Measurements from ENCODE around the gene CCNL1.
"Not testable (repeated sequence)": the region's sequence is repeated elsewhere in the genome, so short reads cannot be mapped to it uniquely, and the experiment has no call there.

The CCNL1 gene

DNA sequence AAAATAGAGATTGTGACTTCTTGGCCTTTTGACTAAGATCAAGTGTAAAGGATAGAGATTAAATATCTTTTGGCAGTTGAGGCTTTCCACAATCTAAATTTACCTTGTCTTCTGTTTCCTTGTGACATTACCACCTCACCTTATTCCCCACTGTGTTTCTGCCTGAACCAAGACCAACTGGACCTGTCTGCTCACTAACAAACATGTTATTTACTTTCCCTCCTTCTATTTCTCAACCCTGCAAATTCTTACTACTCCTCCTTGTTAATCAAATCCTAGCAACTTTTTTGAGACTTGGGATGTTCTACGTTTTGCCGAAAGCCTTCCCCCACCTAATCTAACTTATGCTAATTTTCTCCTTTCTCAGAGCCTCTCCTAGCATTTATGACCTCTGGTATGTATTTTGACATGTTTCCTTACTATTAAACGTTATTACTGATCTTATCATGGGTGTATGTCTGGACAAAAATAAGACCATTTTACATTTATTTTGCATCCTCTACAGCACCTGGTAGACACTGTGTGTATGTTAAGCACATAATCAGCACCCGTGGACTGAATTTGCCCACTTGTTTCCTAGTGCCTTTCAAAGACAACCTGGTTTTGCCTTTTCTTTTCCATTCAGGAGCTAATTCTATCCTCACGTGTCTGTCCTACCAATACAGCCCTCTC is 7.6 kb upstream of the CCNL1 start:
- DNase-seq = no peak

DNA sequence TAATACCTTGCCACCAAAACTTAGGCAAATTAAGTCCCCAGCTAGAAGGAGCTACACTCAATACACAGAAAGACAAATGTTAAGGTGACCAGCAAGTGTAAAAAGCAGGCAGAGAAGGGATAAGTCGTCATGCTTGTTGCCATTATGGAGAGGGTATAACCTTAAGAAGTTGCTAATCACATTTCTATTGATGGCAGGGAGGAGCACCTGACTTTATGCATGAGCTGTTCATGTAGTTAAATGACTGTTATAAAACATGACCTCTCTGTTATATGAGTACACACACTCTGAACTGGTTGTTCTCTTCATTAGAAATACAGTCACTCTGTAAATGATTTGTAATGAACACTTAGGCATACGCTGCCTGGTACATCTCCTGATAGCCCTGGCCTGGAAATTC is 6.6 kb upstream of the CCNL1 start:
- DNase-seq = no peak

DNA sequence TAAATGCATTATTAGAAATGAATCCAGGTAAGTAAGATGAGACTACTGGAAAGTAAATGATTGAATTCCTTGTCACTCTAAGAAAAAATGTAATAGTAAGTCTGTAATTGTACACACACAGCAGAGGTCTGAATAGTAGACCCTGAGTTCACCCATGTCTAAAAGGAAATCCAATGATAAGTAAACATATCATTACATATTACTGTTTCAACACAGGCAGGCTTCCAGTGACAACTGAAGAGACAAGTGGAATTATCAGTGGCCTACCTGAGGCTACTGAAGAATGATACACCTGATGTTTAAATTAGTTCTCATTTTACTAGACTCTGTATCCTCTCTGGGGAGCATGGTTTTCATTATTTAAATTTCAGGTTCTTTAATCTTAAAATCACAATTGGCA is 6.2 kb upstream of the CCNL1 start:
- DNase-seq = no peak

DNA sequence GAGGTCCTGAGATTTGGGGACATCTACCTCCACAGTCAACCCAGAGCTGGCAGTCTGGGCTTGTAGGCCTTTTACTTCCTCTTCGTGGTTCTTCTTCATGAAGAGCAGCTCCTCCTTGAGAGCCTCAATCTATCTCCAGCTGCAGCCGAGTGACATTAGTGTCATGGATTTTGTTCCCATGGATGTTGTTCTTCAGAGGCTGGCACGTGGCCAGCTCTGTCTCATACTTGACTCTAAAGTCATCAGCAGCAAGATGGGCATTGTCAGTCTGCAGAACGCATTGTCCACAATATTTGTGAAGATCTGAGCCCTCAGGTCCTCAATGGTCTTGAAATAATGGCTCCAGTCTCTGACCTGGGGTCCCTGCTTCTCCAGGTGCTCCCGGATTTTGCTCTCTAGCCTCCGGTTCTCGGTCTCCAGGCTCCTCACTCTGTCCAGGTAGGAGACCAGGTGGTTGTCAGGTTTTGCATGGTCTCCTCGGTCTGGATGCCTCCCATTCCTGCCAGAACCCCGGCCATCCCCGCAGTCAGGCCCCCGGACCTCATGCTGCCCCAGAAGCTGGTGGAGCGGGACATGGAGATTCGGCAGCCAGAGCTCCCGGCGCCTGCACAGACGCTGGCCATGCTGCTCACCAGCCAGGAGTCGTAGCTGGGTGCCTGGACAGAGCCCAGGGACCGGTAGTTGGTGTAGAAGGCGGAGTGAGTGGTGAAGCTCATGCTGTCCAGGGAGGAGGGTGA is 3.4 kb upstream of the CCNL1 start:
- DNase-seq = no peak

- not testable (repeated sequence) for DNase-seq
Observed at GRCh38 chr3:157162620-157163019, 2.7 kb upstream of the CCNL1 start.

GRCh38 chr3:157160658-157161424 is 894 bp upstream of the CCNL1 start:
- DNase-seq = peak; percentile 52

DNA sequence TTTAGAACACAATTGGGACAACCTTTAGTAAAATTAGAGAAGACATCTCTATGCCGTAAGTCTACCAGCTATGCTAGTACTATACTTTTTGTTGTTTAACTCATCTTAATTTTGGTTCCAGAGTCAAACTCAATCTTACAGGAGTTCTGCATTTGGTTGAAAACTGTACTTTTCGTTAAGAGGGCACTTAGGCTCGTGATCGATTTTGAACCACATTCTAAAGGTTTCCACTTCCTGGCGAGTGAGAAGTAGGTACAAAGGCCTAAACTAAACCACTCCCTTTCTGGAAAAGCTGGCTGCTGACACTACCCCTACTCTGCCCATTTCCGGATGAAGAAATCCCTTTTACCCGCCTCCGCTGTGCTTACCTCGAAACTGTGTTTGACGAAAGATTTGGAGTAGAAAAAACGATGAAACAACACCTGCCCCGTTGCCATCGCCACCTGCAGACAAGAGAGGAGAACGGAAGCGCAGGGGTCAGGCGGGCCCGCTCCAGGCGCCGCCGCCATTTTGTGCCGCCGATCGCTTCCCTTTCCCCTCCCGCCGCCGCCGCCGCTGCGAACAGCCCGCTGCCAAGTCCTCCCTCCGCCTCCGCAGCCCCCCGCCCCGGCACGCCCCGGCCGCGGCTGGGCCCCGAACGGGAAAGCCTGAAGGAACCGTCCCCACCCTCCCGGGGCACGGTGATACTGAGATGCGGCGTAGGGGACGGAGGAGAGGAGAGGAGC is 748 bp downstream of the CCNL1 start:
- peak; percentile 80 for DNase-seq

- DNase-seq = no peak
Observed at GRCh38 chr3:157157836-157158235, 2.1 kb downstream of the CCNL1 start.

DNA sequence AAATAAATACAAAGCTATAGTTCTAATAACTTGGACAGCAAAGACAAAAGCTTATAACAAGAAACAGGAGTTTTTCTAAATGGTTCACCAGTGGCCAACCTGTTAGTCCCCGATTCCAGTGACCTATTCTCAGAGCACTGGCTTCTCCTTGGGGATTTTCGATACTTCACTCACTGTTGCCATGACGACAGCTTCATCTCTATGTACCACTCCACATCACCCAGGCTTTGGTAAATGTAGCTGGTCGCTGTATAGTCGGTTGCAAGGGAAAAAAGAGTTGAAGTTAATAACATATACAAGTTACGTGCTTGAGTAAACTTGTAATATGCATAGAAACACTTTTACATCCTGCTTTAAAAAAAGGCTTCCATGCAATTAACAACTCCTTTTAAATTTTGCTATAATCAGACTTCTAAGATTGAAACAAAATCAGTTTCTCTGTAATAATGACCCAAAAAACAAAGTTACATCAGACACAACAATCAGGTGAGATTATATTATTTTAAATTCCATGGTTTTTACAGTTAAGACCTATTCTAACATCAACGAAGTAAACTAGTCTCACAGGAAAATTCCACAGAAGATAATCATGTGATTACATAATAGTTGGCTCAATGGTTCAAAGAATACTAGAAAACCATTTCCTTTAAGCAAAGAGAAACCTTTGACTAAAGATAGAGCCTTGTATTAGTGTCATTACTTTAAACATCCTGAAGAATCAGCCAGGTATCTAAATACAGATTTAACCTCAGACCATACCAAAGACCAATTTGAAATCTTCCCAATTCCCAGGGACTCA is 2.9 kb downstream of the CCNL1 start:
- no peak for DNase-seq

DNA sequence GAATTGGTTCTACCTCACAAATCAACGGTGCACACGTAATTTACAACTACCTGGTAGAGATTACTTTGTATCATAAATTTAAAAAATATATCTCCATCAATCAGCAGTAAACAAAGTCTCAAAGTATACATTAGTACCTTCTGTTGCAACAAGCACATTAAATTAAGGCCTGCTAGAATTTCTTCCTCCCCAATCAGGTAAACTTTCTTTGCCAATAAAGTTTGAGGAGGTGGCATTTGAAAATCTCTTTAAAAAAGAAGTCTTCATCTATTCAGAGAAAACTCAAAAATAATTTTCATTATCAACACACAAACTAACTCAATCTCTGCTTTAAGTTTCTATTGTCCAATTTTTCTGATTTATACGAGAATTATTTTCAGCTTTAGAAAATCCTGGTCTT is 4.4 kb downstream of the CCNL1 start:
- DNase-seq = no peak

GRCh38 chr3:157154563-157155330 is 5.2 kb downstream of the CCNL1 start:
- no peak for DNase-seq

DNA sequence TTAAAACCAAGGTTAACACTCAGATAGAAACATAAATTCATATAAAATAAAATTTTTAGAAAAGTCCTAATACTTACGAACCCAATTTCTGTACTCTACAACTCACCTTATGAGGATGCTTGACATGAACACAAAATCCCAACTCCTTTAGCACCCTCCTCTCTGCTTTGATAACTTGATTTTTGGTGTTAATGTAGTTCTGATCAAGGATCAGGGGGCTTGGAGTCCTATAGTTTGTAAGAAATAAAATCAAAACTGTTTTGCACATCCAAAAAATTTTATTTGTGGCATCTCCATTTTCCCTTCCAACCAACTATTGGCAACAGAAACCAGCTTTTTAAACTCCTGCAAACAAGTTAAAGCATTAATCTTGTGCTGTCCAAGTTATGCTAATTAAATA is 7.0 kb downstream of the CCNL1 start:
- DNase-seq = no peak

DNA sequence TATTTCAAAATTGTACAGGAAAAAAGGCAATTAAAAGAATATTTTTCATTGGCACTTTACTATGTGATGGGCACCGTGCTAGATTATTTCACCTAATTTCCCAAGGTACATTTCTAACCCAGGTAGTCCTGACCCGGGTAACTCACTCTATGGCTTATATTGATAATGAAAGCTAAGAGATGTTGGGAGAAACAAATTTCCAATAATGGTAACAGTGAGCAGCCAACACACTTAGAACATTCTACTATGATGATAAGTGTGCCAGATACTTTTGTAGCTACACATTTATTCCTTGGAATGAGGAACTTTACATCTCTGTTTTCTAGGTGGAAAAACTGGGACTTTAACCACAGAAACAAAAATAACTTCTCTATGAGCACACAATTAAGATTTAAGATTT is 7.5 kb downstream of the CCNL1 start:
- no peak for DNase-seq

- no peak for DNase-seq
Observed at GRCh38 chr3:157151627-157152026, 8.3 kb downstream of the CCNL1 start.

GRCh38 chr3:157151151-157151550 is 8.8 kb downstream of the CCNL1 start:
- no peak for DNase-seq

GRCh38 chr3:157149136-157149696 is 10.7 kb downstream of the CCNL1 start:
- no peak for DNase-seq

DNA sequence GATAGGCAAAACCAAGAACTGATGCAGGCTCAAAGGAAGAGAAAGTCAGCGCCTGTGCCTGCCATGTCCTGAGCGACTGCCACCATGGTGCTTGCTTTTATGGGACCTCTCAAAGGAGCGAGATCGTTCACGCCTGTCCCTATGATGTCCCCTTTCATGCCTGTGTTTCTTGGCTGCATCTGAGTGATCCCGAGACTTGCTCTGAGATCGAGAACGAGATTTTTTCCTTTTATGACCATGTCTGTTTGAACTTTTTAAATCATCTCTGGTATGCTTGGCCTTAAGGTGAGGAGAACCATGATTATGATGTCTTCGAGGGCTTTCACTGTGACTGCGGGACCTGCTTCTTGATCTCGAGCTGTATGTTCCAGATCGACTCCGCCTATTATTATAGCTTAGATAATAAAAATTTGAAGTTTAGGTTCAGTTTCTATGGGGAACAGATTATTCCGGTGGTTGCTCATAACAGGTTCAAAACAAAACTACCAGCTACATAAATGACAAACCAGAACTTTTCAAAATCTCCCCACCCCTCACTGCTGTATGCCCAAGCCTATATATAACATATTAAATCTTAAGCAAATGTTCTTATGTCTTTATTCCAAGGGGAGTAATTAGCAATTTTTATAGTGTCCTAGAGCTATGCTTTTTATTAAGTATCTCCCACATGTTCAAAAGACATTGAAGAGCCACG is 11.6 kb downstream of the CCNL1 start:
- no peak for DNase-seq

DNA sequence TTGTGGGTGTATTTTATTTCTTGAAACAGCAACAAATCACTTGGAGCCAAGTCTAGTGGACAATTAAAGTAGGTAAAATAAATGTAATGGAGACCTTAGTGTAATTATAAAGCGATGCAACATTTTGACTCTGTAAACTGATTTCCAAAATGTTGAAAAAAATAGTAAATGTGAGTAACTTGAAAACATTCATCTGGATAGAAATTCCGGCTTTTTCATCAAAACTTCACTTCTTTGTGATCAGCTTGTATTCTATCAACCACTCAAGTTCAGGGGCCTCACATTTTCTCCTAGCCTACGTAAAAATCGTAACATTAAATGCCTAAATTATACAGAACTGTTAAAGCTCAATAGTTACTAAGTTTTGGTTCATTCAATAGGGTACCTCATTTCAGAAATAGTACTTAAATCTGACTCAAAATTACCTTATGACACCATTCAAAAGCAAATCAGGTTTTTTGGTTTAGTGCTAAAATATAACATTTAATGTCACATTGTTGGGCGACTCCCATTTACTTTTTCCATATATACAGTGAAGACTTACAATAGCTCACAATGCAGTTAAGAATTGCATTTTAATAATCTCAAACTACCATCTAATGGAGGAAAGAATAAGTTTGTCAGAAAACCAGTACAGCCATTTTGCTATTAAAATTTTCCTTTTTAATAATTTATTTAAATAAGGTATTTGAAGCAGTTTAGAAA is 12.7 kb downstream of the CCNL1 start:
- DNase-seq = no peak

DNA sequence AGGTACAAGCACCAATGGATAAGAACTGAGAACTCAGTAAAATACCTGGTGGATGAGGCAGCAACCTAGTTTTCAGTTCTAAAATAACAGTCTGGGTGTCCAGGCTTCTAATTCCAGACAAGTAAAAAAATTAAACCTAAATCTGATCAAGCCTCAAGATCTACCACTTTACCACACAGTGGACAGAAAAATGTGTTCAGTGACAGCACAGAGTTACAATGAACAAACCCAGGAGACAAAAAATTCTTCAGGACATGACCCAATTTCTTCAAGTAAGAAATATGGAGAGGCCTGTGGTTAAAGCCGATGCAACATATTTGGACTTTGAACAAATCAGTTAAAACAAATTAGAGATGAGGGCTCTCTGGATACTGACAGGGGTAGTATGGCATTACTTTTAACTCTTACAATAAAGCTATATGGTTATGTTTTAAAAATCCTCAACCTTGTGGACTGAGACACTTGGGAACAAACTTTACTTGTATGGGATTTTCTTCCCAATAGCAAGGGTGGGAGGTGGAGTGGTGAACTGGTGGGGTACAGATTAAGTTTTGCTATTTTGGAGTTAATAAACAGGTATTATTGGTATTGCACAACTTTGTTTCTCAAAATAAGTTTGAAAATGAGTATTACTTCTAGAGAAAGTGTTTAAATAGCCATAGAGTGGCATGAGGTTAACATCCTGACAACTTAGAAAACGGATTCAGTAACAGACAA is 14.2 kb downstream of the CCNL1 start:
- DNase-seq = no peak
